Measurements from ENCODE around the gene KCNMA1. TPM values are rescaled to one million over a fixed set of nuclear protein-coding genes. Genes with fewer than 3 reads are reported as not detected.

The KCNMA1 gene
- total and polyA plus RNA-seq, 10 of the 15 experiments (the other 5 are each of a cell fraction or from before 2014, with no cell fraction given): 8.5 to 77.0 (median 21.3) TPM

DNA sequence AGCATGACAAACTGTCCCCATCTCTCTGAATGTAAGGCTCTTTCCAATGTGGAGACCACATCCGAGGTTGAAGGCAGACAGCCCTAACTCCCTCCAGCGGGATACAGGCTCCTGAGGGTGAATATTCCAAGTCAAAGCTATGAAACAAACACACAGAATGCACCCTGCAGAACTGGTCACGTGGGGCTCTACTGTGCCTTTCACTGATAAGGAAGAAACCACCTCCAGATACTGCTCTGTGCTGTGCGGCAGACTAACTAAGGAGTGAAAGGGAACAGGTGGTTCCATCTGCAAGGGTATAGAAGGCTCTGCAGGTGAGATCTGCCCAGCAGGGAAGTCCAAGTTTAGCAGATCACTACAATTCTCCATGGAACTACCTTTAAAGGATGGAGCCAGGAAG is 534.4 kb downstream of the KCNMA1 start:
- no peaks in the 10 kb centered on the region for H3K79me2 ChIP-seq (ENCODE audit: control insufficient read depth, insufficient read depth, low read length)
- ChIA-PET CTCF (no interaction called here), POLR2A (no interaction called here), SMC1A (ENCODE audit: uncharacterized antibody, unreplicated experiment) (no interaction called here), RAD21 (ENCODE audit: unreplicated experiment) (no interaction called here)
- H4K20me1 ChIP-seq (ENCODE audit: control insufficient read depth, insufficient read depth): no peaks in the 10 kb centered on the region
- BruUV-seq (replicated peaks): no TSS peak
- no peak for TF ChIP-seq WRNIP1 (IDR thresholded peaks at IDR 0.05; ENCODE audit: borderline replicate concordance, low read depth, low read length)
- TF ChIP-seq NFYB (IDR thresholded peaks at IDR 0.05; ENCODE audit: insufficient read depth, low read depth, low read length): no peak
- no peak for TF ChIP-seq FOXK2 (IDR thresholded peaks at IDR 0.05)
- no peak for TF ChIP-seq ELK1 (IDR thresholded peaks at IDR 0.05; ENCODE audit: low read depth, low read length)
- FAIRE-seq (no peak), DNase-seq (ENCODE audit: low read depth, low spot score) (no peak), ATAC-seq (no peak)
- no peaks in the 10 kb centered on the region for H3K4me1 ChIP-seq (ENCODE audit: control insufficient read depth, insufficient read depth, low read length)
- no peaks in the 10 kb centered on the region for H3K36me3 ChIP-seq (ENCODE audit: control insufficient read depth in 2 of 2, insufficient read depth in 2 of 2, low read length in 1 of 2)
- in situ Hi-C loops (cut with MboI): no loop called here
- H3K9ac ChIP-seq (ENCODE audit: control insufficient read depth, insufficient read depth, low read length): no peak overlapping the region
- intact Hi-C loops (cut with micrococcal nuclease; ENCODE audit: unreplicated experiment): no loop called here
- no peaks in the 10 kb centered on the region for H3K9me3 ChIP-seq (replicated peaks; ENCODE audit: control insufficient read depth, insufficient read depth, low read length)
- H3K27ac ChIP-seq (ENCODE audit: control insufficient read depth, insufficient read depth): no peak overlapping the region
- H3K4me3 ChIP-seq: no peak overlapping the region
- 39% methylated on average over 4 of the region's 4 CpGs for WGBS (ENCODE audit: insufficient coverage, insufficient replicate concordance, low lambda C conversion rate, missing lambda C conversion rate)
- H3K4me2 ChIP-seq (ENCODE audit: control insufficient read depth, insufficient read depth): no peak overlapping the region
- H2AFZ ChIP-seq (ENCODE audit: control insufficient read depth, low read depth, low read length): no peak overlapping the region
- H3K27me3 ChIP-seq (replicated peaks in 1 of 2; ENCODE audit: control insufficient read depth in 2 of 2, insufficient read depth in 2 of 2, low read length in 1 of 2): no peaks in the 10 kb centered on the region

DNA sequence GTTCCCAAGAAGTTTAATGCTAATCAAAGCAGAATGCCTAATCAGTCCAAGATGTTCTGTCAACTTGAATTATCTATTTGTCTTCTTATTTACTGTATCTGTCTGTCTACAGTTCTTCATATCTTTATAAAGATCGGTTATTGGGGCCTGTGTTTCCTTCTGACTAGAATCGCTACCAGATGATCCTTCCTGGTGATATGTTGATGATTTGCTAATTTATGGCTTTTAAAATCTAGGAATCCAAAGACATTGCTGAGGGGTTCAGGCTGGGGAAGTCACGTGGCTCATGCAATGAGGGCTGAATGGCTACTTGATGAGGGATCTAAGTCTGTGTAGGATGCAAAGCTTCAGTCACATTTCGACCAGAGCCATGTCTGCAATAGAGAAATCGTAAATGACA is 536.3 kb downstream of the KCNMA1 start:
- intact Hi-C loops (cut with micrococcal nuclease; ENCODE audit: unreplicated experiment): no loop called here
- in situ Hi-C loops (cut with MboI): no loop called here
- no peak for ATAC-seq
- TF ChIP-seq, protein P1, sequence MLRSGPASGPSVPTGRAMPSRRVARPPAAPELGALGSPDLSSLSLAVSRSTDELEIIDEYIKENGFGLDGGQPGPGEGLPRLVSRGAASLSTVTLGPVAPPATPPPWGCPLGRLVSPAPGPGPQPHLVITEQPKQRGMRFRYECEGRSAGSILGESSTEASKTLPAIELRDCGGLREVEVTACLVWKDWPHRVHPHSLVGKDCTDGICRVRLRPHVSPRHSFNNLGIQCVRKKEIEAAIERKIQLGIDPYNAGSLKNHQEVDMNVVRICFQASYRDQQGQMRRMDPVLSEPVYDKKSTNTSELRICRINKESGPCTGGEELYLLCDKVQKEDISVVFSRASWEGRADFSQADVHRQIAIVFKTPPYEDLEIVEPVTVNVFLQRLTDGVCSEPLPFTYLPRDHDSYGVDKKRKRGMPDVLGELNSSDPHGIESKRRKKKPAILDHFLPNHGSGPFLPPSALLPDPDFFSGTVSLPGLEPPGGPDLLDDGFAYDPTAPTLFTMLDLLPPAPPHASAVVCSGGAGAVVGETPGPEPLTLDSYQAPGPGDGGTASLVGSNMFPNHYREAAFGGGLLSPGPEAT (IDR thresholded peaks at IDR 0.05; ENCODE audit: low read depth): no peak
- TF ChIP-seq PKNOX1 (IDR thresholded peaks at IDR 0.05): no peak
- TF ChIP-seq, protein P2, sequence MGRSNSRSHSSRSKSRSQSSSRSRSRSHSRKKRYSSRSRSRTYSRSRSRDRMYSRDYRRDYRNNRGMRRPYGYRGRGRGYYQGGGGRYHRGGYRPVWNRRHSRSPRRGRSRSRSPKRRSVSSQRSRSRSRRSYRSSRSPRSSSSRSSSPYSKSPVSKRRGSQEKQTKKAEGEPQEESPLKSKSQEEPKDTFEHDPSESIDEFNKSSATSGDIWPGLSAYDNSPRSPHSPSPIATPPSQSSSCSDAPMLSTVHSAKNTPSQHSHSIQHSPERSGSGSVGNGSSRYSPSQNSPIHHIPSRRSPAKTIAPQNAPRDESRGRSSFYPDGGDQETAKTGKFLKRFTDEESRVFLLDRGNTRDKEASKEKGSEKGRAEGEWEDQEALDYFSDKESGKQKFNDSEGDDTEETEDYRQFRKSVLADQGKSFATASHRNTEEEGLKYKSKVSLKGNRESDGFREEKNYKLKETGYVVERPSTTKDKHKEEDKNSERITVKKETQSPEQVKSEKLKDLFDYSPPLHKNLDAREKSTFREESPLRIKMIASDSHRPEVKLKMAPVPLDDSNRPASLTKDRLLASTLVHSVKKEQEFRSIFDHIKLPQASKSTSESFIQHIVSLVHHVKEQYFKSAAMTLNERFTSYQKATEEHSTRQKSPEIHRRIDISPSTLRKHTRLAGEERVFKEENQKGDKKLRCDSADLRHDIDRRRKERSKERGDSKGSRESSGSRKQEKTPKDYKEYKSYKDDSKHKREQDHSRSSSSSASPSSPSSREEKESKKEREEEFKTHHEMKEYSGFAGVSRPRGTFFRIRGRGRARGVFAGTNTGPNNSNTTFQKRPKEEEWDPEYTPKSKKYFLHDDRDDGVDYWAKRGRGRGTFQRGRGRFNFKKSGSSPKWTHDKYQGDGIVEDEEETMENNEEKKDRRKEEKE (IDR thresholded peaks at IDR 0.05): no peak
- TF ChIP-seq, protein P3, sequence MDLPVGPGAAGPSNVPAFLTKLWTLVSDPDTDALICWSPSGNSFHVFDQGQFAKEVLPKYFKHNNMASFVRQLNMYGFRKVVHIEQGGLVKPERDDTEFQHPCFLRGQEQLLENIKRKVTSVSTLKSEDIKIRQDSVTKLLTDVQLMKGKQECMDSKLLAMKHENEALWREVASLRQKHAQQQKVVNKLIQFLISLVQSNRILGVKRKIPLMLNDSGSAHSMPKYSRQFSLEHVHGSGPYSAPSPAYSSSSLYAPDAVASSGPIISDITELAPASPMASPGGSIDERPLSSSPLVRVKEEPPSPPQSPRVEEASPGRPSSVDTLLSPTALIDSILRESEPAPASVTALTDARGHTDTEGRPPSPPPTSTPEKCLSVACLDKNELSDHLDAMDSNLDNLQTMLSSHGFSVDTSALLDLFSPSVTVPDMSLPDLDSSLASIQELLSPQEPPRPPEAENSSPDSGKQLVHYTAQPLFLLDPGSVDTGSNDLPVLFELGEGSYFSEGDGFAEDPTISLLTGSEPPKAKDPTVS (IDR thresholded peaks at IDR 0.05; ENCODE audit: low read depth, low read length): no peak

More for the DNA sequence above, 536.3 kb downstream of the KCNMA1 start:
- no peak overlapping the region for H3K9ac ChIP-seq (ENCODE audit: control insufficient read depth, insufficient read depth, low read length)
- 39% methylated on average over 5 of the region's 5 CpGs for WGBS (ENCODE audit: insufficient coverage, insufficient replicate concordance, low lambda C conversion rate, missing lambda C conversion rate)
- no peaks in the 10 kb centered on the region for H3K36me3 ChIP-seq (ENCODE audit: control insufficient read depth in 2 of 2, insufficient read depth in 2 of 2, low read length in 1 of 2)
- H3K9me3 ChIP-seq (replicated peaks; ENCODE audit: control insufficient read depth, insufficient read depth, low read length): no peaks in the 10 kb centered on the region
- ChIA-PET POLR2A (no interaction called here), SMC1A (ENCODE audit: uncharacterized antibody, unreplicated experiment) (interaction anchor here (1.2 kb wide), 1 partner anchor 13 kb away, joined by 3 read pairs; no protein-coding TSS in a partner anchor), RAD21 (ENCODE audit: unreplicated experiment) (no interaction called here), CTCF (interaction anchor here (2.0 kb wide), 1 partner anchor 10 kb away, joined by 8 read pairs; no protein-coding TSS in a partner anchor)
- no peak overlapping the region for H3K4me3 ChIP-seq
- H3K4me2 ChIP-seq (ENCODE audit: control insufficient read depth, insufficient read depth): no peak overlapping the region
- no TSS peak for BruUV-seq (replicated peaks)
- DNase-seq (ENCODE audit: low read depth, low spot score): no peak
- FAIRE-seq: no peak
- no peaks in the 10 kb centered on the region for H4K20me1 ChIP-seq (ENCODE audit: control insufficient read depth, insufficient read depth)
- H3K27me3 ChIP-seq (replicated peaks in 1 of 2; ENCODE audit: control insufficient read depth in 2 of 2, insufficient read depth in 2 of 2, low read length in 1 of 2): no peaks in the 10 kb centered on the region
- H3K4me1 ChIP-seq (ENCODE audit: control insufficient read depth, insufficient read depth, low read length): no peaks in the 10 kb centered on the region
- H2AFZ ChIP-seq (ENCODE audit: control insufficient read depth, low read depth, low read length): no peak overlapping the region
- H3K79me2 ChIP-seq (ENCODE audit: control insufficient read depth, insufficient read depth, low read length): no peaks in the 10 kb centered on the region
- H3K27ac ChIP-seq (ENCODE audit: control insufficient read depth, insufficient read depth): no peak overlapping the region
